GM12878 (cell line): ENCODE measurements around the gene IL17A. TPM values are rescaled to one million over a fixed set of nuclear protein-coding genes. Genes with fewer than 3 reads are reported as not detected.

Experiments used
- BACH1 ChIP-seq: fragments of 450-650 bp; IDR thresholded peaks from 2 replicates; pipeline ENCODE4 v1.6.1; 2017; ENCODE audit warnings: mild to moderate bottlenecking, borderline replicate concordance
- BCL11A ChIP-seq: IDR thresholded peaks from 2 replicates; pipeline ENCODE4 v1.6.1; 2011; ENCODE audit warnings: low read depth, low read length
- BRCA1 ChIP-seq: IDR thresholded peaks from 2 replicates; pipeline ENCODE4 v1.6.1; 2011; ENCODE audit warnings: low read depth, low read length, improper control_type of control experiment
- CHD1 ChIP-seq: IDR thresholded peaks from 2 replicates; pipeline ENCODE4 v1.6.1; 2012; ENCODE audit warnings: low read depth, low read length, improper control_type of control experiment
- KDM1A ChIP-seq: fragments of 200-600 bp; sonication (generic); IDR thresholded peaks from 2 replicates; pipeline ENCODE4 v1.6.1; 2016; ENCODE audit warnings: borderline replicate concordance
- LARP7 ChIP-seq: fragments of 450-650 bp; IDR thresholded peaks from 2 replicates; pipeline ENCODE4 v1.6.1; 2017; ENCODE audit warnings: mild to moderate bottlenecking
- MTA3 ChIP-seq: IDR thresholded peaks from 2 replicates; pipeline ENCODE4 v1.6.1; 2012; ENCODE audit warnings: low read length, inconsistent platforms, borderline replicate concordance
- MXI1 ChIP-seq: fragments of 150-350 bp; IDR thresholded peaks from 2 replicates; pipeline ENCODE4 v1.6.1; 2011; ENCODE audit warnings: low read depth, mild to moderate bottlenecking, inconsistent platforms, low read length, improper control_type of control experiment
- NR2F1 ChIP-seq: fragments of 450-650 bp; conservative IDR thresholded peaks from 2 replicates; pipeline ENCODE4 v1.6.1; 2017; ENCODE audit warnings: mild to moderate bottlenecking
- PAX5 ChIP-seq: IDR thresholded peaks from 2 replicates; pipeline ENCODE4 v1.6.1; 2011; ENCODE audit warnings: low read depth, low read length, borderline replicate concordance
- SP1 ChIP-seq: IDR thresholded peaks from one replicate; pipeline ENCODE4 v1.6.1; 2011; ENCODE audit warnings: low read depth, low read length
- SUZ12 ChIP-seq: fragments of 200-600 bp; sonication (generic); IDR thresholded peaks from one replicate; pipeline ENCODE4 v1.6.1; 2018; ENCODE audit warnings: antibody characterized with exemption, mild to moderate bottlenecking; ENCODE audit not compliant: unreplicated experiment
- TCF3 ChIP-seq: IDR thresholded peaks from 2 replicates; pipeline ENCODE4 v1.6.1; 2012; ENCODE audit warnings: low read depth, mild to moderate bottlenecking, low read length, borderline replicate concordance; ENCODE audit not compliant: insufficient read depth
- ZBED1 ChIP-seq: IDR thresholded peaks from 2 replicates; pipeline ENCODE4 v1.6.1; 2016; ENCODE audit warnings: borderline replicate concordance
- polyA plus RNA-seq, 11 experiments: library from polyadenylated mRNA; depleted of rRNA in 4 of 11; unstranded in 6 of 11; stranded (reverse) in 5 of 11; fragments of >200 nt; fragmentation: Nextera tagmentation in 4 of 11; fragmentation: Illumina TruSeq in 1 of 11; extraction: Ambion mirVana in 4 of 11; extraction: Trizol in 1 of 11; gene quantifications; 1 replicate in 1 of 11; 2 replicates in 10 of 11; pipeline versions ENCODE4 v1.2.1 to v1.2.3, GENCODE V29; 2011 to 2016; ENCODE audit warnings: inconsistent platforms in 2 of 11, missing spikeins in 2 of 11, low read depth in 1 of 11
- total RNA-seq, 4 experiments: library from RNA; depleted of rRNA in 3 of 4; stranded (reverse); fragments of >200 nt in 3 of 4; fragmentation: Illumina TruSeq in 1 of 4; extraction: Trizol in 1 of 4; gene quantifications; 2 replicates each; pipeline versions ENCODE4 v1.2.1 to v1.2.3, GENCODE V29; 2013 to 2021
- TF ChIP-seq, protein P1 (sequence below): fragments of 450-650 bp; IDR thresholded peaks from 2 replicates; pipeline ENCODE4 v1.6.1; 2016; ENCODE audit warnings: mild to moderate bottlenecking, moderate library complexity, borderline replicate concordance
- TF ChIP-seq, protein P2 (sequence below): fragments of 450-650 bp; formaldehyde crosslinking; IDR thresholded peaks from 2 replicates; pipeline ENCODE4 v1.5.0; 2022; ENCODE audit warnings: mild to moderate bottlenecking, missing genetic modification characterization
- TF ChIP-seq, protein P3 (sequence below): IDR thresholded peaks from 2 replicates; pipeline ENCODE4 v1.6.1; 2011; ENCODE audit warnings: borderline replicate concordance, low read depth, mild to moderate bottlenecking, moderate library complexity, low read length; ENCODE audit not compliant: insufficient read depth, poor library complexity, severe bottlenecking
- TF ChIP-seq, protein P4 (sequence below): fragments of 450-650 bp; IDR thresholded peaks from 2 replicates; pipeline ENCODE4 v1.6.1; 2016; ENCODE audit warnings: mild to moderate bottlenecking
- TF ChIP-seq, protein P5 (sequence below): fragments of 450-650 bp; IDR thresholded peaks from 2 replicates; pipeline ENCODE4 v1.6.1; 2017; ENCODE audit warnings: mild to moderate bottlenecking

Gene IL17A
- total and polyA plus RNA-seq, 10 of the 15 experiments (the other 5 are each of a cell fraction or from before 2014, with no cell fraction given) = not detected

DNA sequence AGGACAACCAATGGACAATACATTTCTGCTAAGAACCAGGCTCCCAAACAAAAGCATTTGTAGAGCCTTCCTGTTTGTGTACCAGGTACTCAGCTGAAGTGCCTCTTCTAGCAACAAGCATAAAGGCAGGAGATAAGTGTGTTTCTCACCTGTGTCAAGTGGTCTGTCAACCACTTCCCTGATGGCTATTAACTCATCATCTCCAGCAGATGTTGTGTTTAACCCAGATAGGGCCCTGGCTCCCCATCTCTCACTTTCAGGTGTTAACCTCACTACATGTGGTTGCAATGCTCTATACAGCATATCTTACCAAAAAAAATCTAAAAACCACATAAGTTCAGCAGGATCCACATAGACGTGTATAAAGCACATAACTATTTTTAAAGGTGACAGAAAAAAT is 9.6 kb upstream of the IL17A start (continued):
- TF ChIP-seq, protein P1, sequence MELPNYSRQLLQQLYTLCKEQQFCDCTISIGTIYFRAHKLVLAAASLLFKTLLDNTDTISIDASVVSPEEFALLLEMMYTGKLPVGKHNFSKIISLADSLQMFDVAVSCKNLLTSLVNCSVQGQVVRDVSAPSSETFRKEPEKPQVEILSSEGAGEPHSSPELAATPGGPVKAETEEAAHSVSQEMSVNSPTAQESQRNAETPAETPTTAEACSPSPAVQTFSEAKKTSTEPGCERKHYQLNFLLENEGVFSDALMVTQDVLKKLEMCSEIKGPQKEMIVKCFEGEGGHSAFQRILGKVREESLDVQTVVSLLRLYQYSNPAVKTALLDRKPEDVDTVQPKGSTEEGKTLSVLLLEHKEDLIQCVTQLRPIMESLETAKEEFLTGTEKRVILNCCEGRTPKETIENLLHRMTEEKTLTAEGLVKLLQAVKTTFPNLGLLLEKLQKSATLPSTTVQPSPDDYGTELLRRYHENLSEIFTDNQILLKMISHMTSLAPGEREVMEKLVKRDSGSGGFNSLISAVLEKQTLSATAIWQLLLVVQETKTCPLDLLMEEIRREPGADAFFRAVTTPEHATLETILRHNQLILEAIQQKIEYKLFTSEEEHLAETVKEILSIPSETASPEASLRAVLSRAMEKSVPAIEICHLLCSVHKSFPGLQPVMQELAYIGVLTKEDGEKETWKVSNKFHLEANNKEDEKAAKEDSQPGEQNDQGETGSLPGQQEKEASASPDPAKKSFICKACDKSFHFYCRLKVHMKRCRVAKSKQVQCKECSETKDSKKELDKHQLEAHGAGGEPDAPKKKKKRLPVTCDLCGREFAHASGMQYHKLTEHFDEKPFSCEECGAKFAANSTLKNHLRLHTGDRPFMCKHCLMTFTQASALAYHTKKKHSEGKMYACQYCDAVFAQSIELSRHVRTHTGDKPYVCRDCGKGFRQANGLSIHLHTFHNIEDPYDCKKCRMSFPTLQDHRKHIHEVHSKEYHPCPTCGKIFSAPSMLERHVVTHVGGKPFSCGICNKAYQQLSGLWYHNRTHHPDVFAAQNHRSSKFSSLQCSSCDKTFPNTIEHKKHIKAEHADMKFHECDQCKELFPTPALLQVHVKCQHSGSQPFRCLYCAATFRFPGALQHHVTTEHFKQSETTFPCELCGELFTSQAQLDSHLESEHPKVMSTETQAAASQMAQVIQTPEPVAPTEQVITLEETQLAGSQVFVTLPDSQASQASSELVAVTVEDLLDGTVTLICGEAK = no peak
- no peak for TF ChIP-seq MXI1
- TF ChIP-seq MTA3 = no peak; the same call in 1 of the 2 replicates
- TF ChIP-seq, protein P2, sequence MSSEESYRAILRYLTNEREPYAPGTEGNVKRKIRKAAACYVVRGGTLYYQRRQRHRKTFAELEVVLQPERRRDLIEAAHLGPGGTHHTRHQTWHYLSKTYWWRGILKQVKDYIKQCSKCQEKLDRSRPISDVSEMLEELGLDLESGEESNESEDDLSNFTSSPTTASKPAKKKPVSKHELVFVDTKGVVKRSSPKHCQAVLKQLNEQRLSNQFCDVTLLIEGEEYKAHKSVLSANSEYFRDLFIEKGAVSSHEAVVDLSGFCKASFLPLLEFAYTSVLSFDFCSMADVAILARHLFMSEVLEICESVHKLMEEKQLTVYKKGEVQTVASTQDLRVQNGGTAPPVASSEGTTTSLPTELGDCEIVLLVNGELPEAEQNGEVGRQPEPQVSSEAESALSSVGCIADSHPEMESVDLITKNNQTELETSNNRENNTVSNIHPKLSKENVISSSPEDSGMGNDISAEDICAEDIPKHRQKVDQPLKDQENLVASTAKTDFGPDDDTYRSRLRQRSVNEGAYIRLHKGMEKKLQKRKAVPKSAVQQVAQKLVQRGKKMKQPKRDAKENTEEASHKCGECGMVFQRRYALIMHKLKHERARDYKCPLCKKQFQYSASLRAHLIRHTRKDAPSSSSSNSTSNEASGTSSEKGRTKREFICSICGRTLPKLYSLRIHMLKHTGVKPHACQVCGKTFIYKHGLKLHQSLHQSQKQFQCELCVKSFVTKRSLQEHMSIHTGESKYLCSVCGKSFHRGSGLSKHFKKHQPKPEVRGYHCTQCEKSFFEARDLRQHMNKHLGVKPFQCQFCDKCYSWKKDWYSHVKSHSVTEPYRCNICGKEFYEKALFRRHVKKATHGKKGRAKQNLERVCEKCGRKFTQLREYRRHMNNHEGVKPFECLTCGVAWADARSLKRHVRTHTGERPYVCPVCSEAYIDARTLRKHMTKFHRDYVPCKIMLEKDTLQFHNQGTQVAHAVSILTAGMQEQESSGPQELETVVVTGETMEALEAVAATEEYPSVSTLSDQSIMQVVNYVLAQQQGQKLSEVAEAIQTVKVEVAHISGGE (CRISPR knock-in tag) = no peak
- 0 out of 2 replicates have a peak, but pooled peaks have one; percentile 33 for TF ChIP-seq BCL11A
- TF ChIP-seq KDM1A = no peak
- TF ChIP-seq CHD1 = no peak
- no peak for TF ChIP-seq ZBED1
- TF ChIP-seq TCF3 = 0 out of 2 replicates have a peak, but pooled peaks have one; percentile 61
- TF ChIP-seq PAX5 = peak; percentile 62; the same call in 1 of the 2 replicates
- TF ChIP-seq, protein P3, sequence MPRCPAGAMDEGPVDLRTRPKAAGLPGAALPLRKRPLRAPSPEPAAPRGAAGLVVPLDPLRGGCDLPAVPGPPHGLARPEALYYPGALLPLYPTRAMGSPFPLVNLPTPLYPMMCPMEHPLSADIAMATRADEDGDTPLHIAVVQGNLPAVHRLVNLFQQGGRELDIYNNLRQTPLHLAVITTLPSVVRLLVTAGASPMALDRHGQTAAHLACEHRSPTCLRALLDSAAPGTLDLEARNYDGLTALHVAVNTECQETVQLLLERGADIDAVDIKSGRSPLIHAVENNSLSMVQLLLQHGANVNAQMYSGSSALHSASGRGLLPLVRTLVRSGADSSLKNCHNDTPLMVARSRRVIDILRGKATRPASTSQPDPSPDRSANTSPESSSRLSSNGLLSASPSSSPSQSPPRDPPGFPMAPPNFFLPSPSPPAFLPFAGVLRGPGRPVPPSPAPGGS = no peak
- no peak for TF ChIP-seq BRCA1
- TF ChIP-seq NR2F1 = no peak
- TF ChIP-seq, protein P4, sequence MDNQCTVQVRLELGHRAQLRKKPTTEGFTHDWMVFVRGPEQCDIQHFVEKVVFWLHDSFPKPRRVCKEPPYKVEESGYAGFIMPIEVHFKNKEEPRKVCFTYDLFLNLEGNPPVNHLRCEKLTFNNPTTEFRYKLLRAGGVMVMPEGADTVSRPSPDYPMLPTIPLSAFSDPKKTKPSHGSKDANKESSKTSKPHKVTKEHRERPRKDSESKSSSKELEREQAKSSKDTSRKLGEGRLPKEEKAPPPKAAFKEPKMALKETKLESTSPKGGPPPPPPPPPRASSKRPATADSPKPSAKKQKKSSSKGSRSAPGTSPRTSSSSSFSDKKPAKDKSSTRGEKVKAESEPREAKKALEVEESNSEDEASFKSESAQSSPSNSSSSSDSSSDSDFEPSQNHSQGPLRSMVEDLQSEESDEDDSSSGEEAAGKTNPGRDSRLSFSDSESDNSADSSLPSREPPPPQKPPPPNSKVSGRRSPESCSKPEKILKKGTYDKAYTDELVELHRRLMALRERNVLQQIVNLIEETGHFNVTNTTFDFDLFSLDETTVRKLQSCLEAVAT = no peak
- no peak for TF ChIP-seq BACH1
- TF ChIP-seq, protein P5, sequence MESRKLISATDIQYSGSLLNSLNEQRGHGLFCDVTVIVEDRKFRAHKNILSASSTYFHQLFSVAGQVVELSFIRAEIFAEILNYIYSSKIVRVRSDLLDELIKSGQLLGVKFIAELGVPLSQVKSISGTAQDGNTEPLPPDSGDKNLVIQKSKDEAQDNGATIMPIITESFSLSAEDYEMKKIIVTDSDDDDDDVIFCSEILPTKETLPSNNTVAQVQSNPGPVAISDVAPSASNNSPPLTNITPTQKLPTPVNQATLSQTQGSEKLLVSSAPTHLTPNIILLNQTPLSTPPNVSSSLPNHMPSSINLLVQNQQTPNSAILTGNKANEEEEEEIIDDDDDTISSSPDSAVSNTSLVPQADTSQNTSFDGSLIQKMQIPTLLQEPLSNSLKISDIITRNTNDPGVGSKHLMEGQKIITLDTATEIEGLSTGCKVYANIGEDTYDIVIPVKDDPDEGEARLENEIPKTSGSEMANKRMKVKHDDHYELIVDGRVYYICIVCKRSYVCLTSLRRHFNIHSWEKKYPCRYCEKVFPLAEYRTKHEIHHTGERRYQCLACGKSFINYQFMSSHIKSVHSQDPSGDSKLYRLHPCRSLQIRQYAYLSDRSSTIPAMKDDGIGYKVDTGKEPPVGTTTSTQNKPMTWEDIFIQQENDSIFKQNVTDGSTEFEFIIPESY = no peak
- no peak for TF ChIP-seq LARP7
- no peak for TF ChIP-seq SP1
- TF ChIP-seq SUZ12 = no peak
